NCI-H2196 (cell line): ENCODE measurements around the gene WASF2.
A peak's percentile ranks its signal among the peaks of the same experiment; 100 is the strongest.
"Not testable (repeated sequence)": the region's sequence is repeated elsewhere in the genome, so short reads cannot be mapped to it uniquely, and the experiment has no call there.

ENCODE experiments used
- DNase-seq: peaks from one replicate; lab custom pipeline; 2025; ENCODE audit not compliant: unreplicated experiment; lab: John Stamatoyannopoulos, UW

Gene WASF2

DNA sequence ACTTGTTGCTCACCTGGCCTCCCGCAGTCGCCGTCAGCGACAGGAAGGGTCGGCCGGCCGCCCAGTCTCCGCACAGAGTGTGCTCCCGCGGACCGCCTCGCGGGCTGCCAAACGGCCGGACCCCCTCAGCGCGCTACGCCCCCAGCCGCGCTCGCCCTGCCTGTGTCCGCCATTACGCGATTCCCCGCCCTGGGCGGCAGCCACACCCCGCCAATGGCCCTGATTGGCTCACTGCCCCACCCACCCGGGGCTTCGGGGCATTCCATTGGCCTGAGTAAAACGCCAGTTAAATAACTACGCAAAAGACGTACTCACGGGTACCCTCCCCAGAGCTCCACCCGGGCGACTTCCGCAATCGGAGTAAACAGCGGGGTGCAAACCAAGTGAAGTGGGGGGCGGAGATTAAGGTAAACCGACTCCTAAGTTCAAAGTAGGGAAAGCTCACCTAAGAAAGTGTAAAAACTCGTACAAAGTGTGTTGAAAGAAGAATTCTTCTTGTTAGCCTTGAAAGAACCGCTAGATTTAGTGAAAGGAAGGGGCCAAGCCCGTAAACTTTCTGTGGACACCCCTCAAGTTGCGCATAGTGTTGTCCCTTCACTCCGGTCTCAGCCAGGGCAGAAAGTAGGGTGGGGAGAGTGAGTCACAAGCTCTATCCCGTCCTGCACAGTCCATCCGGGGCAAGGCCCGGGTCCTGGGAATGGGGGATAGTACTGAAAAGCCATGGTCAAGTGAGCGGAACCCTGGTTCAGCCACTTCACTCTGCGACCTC, at the start of gene WASF2:
Gene WASF2, minus strand, starts transcription at position 195 of the 769 bp plus-strand sequence. CDS start 61,277 bp downstream, outside the sequence.
- DNase-seq: peak; percentile 98

GRCh38 chr1:27538793-27539192, 48.8 kb upstream of the WASF2 start:
- no peak for DNase-seq

- DNase-seq: not testable (repeated sequence)
Measured at GRCh38 chr1:27538305-27538676, 48.3 kb upstream of the WASF2 start.

DNA sequence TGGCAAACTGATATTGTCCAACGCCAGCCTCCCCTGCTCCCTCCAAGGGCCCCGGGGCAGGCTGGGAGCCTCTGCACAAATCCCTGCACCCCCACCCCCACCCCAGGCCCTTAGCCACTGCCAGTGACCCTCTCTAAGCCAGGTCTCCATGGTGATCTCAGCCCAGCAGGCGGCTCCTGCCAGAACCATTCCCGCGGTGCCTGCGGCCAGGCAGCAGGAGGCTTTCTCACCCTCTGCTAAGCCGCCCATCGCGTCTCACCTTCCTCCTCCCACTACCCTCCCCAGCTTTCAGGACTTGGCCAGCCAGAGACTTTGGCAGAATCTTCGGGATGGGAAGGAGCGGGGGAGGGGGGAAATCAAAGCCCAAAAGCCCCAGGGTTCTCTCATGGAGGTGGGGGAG, 46.8 kb upstream of the WASF2 start:
- peak; percentile 83 for DNase-seq

DNA sequence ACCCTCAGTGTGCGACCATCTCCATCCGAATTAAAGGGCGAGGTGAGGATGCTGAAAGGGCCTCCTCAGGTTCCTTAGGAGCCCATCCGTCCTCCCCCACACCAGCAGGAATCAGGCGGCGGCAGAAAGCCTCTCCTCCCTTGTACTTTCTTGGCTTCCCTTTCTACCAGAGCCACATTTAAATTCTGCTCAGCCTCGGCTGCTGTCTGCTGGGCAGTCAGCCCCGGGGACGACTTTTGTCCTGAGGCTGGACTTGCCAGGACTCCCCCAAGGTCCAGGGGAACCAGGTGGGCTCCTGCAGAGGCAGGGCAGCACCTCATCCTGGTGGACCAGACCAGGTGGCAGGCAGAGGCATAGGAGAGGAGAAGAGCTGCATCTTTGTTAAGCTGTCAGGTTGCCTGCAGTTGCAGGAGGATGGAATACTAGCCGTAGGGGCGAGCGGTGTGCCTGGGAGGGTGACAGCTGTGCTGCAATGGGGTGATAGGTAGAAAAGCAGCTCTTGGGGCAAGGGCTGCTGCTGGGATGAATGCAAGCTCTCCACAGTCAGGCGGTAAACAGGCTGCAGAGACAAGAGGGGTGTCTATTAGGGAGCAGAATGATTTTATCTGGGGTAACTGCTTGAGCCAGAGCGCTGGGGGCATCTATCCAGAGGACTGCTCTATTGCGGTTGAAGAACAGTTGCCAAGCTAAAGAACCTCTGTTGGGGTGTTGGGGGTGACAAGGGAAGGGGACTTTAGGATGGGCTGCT, 46.2 kb upstream of the WASF2 start:
- no peak for DNase-seq

DNA sequence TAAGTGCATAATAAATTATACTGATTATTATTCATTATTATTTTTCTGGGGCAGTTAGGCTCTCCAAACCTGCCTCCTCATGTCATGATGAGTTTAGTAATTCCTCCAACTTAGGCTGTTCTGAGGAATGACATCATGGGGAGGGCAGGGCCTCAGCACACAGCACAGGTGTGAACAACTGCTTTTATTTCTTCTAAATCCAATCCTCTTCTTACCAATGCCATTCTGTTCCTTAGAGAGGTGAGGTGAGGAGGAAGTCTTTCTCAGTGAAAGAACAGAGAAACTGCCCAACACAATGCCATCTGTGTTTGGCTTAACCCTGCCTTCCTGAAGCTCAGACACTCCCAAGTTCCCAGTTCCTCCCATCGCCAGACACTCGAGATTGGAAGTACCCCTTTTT, 45.4 kb upstream of the WASF2 start:
- DNase-seq: no peak

GRCh38 chr1:27531959-27532685, 42.2 kb upstream of the WASF2 start:
- DNase-seq: no peak

- DNase-seq: no peak
Measured at GRCh38 chr1:27530192-27530591, 40.2 kb upstream of the WASF2 start.

GRCh38 chr1:27529704-27530018, 39.7 kb upstream of the WASF2 start:
- no peak for DNase-seq

- peak; percentile 84 for DNase-seq
Measured at GRCh38 chr1:27528818-27529703, 39.1 kb upstream of the WASF2 start.

DNA sequence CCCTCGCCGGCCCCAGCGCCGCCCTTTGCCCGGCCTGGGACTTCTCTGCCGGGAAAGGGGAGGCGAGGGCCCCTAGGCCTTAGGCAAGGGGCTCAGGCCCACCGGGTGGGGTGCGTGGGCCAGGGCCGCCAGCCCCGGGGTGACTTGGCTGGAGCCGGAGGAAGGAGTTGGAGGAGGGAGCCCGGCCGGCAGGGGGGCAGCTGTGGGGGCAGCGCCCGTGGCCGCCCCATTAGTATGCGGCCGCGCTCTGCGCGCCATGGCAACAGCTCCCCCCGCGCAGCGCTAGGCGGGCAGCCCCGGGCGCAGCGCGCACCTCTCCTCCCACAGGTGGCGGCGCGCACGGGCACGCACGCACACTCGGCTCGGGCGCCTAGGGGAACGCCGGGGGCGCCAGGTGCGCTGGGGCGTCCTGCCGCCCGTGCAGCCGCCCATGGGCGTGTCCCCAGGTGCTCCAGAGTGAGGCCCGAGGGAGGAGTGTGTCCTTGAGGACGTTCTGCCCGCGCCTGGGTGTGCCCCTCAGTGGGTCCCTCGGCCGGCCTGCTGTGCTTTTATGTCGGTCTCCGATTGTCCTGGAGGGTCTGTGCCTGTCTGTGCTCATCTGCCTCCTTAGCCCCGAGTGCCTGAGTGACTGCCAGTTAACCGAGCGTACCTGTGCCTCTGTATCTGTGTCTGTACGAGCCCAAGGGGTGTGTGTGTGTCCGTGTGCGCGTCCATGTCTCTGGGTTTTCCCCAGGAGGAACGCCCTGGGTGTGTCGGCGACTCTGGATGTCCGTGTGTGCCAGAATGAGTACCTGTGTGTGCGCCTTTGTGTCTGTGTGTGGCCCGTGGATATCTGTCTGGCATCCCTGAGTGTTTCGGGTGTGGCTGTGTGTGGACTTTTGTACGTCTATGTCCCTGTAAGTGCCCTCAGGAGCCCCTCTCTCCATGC, 38.2 kb upstream of the WASF2 start:
- peak; percentile 97 for DNase-seq

GRCh38 chr1:27527223-27527889, 37.4 kb upstream of the WASF2 start:
- DNase-seq: peak; percentile 94

- no peak for DNase-seq
Measured at GRCh38 chr1:27526569-27527222, 36.7 kb upstream of the WASF2 start.

- no peak for DNase-seq
Measured at GRCh38 chr1:27525296-27526272, 35.6 kb upstream of the WASF2 start.

- DNase-seq: no peak
Measured at GRCh38 chr1:27523337-27524020, 33.5 kb upstream of the WASF2 start.

DNA sequence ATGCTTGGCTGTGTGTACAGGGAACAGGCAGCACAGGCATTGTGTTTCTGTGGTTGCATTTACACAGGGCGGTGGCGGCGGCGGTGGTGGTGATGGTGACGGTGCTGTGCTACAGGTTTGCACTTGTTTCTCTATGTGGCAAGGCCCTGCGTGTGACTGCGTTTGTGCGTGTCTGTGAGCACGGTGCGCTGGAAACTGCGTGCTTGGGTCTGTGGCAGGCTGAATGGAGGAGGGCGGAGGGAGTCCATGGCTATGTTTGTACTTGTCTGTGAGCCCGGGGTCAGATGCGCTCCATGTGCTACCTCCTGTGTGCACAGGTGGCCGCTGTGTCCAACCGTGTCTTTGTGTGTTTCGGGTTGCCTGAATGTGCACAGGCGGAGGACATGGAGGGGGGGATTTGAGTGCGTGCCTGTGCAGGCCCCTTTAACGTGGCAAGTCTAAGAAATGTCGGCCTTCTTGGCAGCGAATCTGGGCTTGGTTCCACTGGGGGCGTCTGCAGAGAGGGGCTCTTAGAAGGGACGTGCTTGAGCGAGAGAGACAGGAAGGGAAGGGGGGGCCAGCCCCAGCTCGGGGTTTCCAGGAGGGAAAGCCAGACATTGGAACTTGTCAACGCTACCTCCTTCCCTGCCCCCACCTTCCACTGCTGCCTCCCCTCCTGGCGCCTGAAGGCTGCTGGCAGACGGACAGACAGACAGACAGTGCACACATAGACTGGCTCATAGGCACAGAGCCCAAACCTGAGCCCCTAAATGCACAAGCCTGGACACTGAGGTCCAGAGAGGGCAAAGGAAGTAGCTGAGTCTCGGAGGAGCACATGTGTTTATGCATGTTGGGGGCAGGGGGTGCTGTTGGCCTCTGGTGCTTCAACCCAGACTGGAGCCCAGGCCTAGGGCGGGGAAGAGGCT, 32.7 kb upstream of the WASF2 start:
- no peak for DNase-seq
